HT-29 (cell line): ENCODE measurements around the gene USP16. TPM values are rescaled to one million over a fixed set of nuclear protein-coding genes. Genes with fewer than 3 reads are reported as not detected.

Source experiments
- DNase-seq: peaks from one replicate; pipeline ENCODE4 v3.0.0-alpha.2; 2015; ENCODE audit warnings: low spot score
- total RNA-seq: library from RNA; depleted of rRNA; stranded (reverse); fragments of >200 nt; shearing (Covaris generic); gene quantifications from 2 replicates; pipeline ENCODE4 v1.2.3, GENCODE V29; 2014; rRNA removed

Gene USP16
- total RNA-seq, 1 experiment from 2014 or later = 9.1 TPM

DNA sequence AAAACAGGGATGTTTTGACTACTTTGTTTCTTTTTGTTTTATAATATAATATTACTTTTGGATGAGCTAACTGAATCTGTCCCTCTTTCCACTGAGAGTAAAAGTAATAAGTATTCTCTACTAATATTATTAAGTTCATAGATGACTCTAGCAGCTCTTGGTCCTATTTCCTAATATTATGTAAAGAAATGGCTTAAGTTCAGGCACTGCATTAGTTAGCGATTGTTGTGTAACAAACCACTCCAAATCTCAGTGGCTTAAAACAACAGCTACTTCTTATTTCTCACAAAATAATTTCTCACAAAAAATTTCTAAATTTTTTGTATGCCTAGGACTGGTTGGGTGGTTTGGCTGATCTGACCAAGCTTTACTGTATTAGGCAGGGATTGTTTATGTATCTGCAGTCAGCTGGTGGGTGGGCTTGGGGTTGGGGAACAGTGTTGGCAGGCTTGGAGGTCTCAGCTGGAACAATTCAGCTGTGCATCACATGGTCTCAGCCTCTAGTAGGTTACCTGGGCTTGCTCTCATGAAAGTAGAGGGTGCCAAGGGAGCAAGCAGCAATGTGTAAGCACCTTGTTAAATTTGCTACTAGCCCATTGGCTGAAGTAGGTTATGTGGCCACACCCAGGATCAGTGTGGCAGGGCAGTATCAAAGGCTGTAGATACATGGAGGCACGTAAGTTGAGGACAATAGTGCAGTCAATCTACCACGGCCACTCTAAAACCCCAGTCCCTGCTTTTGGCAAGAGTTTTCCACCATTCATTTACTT lies 57.8 kb downstream of the USP16 start:
- DNase-seq = no peak

DNA sequence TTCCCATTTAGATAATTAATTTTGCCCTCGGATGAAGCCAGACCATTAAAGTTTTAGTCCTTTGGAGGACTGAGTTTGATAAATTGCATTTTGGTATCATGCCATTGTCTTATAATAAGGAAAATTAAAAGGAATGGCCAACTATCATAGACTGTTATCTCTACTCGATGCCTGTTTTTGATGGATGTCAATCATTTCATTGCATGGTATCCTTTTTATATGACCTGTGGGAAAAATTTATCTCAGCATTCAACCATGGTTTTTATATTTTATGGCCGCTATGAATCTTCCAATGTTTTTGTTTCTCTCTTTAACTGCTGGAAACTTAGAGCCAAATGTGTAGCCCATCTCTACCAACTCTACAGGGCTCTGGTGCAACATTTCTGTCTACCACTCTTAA lies 58.8 kb downstream of the USP16 start:
- DNase-seq = no peak

DNA sequence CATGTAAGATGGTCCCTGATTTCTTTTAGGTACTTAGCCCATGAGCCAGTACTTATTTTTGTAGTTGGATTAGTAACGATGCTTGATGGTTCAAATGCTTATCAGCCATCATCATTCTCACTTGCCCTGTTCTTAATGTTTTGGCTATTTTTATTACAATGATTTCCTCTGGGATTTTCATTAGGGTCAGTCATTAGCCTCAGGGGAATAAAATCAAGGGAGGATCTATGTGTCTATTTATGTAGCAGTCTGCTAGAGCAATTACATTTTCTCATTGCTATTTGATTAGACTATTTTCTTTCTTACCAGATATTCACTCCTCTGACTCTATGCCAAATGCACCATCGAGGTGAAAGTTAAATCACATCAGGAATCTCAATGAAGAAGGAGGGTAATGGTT lies 59.9 kb downstream of the USP16 start:
- DNase-seq = no peak

DNA sequence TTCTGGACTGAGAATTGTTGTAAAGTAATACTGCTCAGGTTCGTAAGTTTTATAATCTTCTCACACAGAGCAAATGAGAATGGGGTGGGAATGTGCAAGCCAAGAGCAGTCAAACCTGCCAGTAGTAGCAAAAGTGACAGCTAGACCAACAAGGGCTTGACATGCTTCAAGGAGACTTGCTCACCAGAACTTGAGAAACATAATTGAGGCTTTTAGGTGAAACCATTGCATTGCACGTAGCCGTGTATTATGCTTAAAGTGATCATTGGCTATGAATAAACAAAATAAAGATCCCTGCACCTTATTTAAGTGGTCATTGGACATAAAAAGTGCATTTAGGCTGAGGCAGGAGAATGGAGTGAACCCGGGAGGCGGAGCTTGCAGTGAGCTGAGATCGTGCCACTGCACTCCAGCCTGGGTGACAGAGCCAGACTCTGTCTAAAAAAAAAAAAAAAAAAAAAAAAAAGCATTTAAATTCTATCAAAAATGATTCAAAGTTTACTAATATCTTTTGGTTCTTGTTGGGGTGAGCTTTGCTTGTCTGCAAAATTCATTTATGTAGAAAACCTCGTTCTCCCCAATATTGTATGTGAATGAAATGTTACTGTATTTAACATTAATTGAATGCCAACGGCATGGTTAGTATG lies 60.8 kb downstream of the USP16 start:
- no peak for DNase-seq

DNA sequence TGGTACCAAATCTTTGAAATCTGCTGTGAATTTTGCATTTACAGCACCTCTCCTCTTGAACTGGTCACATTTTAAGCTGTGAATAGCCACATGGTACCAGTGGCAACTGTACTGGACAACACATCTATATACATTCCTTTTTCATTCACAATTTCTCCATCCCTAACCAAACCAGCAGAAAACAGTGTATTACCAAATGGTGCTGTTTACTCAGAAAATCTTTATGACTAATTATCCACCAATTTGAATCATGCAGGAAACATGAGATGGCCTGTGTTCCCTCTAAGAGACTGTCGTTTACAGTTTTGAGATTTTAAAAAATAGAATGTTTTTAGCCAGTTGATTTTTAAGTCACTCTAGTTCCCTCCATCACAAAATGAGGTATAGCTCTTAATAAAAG lies 66.6 kb downstream of the USP16 start:
- DNase-seq = no peak

DNA sequence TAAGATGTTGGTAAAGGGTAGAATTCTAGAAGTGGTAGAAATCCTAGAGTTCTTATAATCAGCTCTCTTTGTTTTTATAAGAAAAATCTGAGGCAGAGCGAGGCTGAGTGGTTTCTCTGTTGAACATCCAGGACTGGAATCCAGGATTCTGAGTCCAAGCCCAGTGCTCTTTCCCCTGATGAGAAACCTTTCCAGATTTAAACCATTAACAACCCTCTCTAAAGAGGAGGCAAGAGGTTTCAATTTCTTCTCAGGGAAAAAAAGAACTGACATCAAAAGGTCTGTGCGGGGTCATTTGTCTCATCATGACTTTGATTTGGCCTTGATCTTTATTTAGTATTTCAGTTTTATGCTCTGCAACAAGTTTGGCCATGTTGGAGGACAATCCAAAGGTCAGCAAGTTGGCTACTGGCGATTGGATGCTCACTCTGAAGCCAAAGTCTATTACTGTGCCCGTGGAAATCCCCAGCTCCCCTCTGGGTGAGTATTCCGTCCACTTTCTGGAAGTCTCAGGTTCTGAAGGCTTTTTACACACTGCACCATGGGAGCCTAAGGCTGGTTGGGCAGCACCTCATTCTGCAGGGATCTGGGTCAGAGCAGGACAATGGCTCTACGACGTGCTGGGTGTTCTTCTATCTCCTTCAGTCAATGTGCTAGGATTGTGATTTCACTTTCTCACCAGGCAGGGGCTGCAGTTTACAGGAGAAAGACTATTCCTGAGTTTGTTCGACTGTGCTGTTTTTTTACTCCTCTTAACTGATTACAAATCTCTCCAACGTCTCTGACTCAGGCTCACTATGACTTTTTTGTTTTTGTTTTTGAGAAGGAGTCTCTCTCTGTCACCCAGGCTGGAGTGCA lies 67.9 kb downstream of the USP16 start:
- DNase-seq = no peak

DNA sequence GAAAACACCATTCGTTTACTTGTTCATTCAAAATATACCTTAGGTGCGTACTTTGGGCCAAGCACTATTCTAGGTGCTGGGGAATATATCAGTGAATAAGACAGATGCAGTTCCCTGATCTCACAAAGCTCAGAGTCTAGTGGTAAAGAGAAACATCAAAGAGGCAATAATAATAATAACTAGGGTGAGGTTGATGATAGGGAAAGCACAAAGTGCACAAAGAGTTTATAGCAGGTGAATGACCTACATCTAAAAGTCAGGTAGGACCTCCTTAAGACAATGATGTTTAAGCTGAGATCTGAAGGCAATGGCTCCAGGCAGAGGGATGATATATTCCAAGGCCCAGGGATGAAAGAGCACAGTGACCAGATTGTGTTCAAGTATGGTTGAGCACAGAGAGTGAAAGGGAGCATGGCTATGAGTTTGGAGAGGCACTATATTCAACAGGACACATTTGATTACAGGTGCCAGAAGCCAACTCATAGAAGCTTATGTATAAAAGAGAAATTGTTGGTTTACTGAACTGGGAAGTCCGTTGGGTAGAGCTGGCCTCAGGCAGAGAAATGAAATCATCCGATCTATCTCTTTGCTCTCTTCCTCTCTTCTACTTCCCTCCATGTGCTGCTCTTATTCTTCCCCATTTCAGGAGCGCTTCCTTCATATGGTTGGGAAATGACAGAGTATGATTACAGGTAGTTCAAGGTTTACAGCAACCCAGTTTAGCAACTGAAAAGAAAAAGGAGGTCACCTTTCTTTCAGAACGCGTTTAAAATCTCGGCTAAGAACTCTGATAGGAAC lies 71.9 kb downstream of the USP16 start:
- DNase-seq = no peak

DNA sequence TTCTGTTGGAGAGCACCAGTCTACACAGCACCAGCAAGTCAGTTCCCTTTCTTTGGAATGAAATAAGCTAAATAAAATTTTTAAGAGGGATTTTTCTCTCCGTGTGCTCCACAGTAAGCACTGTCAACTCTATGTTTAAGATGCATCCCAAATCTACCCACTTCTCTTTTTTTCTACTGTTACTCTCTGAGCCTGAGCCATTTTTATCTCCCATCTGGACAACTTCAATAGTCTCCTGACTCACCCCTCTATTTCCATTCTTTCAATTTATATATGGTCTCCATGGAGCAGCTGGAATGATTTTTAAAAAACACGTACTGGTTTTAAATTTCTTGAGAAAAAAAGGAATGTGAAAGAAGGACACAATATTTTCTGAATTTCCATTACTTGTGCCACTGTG lies 73.7 kb downstream of the USP16 start:
- DNase-seq = no peak

DNA sequence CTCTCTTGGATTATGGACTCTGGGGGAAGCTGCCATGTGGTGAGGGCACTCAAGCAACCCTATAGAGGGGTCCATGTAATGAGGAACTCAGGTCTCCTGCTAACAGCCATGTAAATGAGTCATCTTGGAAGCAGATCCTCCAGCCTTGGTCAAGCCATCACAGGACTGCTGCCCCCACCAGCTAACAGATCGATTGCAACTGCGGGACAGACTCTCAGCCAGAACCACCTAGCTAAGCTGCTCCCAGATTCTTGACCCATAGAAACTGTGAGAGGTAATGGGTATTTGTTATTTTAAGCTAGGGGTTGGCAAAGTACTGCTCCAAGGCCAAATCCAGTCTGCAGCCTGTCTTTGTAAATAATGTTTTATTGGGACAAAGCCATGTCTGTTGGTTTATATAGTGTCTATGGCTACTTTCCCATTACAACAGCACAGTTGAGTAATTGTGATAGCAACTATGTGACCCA lies 78.4 kb downstream of the USP16 start:
- no peak for DNase-seq

Other genes with a start within 250 kb of the USP16 start
- 6.0 and 6.3 TPM in 2 replicates for gene LTN1, start 31.8 kb upstream of the USP16 start, total RNA-seq
- 4.7 and 5.9 TPM in 2 replicates for gene RWDD2B, start 5.3 kb upstream of the USP16 start, total RNA-seq
- gene CCT8, start 49.0 kb downstream of the USP16 start, total RNA-seq = 71.3 and 82.8 TPM in 2 replicates
- gene MAP3K7CL, start 106.0 kb downstream of the USP16 start, total RNA-seq = 1.9 and 3.0 TPM in 2 replicates